ENCODE measurements around the gene CD79A.

DNA sequence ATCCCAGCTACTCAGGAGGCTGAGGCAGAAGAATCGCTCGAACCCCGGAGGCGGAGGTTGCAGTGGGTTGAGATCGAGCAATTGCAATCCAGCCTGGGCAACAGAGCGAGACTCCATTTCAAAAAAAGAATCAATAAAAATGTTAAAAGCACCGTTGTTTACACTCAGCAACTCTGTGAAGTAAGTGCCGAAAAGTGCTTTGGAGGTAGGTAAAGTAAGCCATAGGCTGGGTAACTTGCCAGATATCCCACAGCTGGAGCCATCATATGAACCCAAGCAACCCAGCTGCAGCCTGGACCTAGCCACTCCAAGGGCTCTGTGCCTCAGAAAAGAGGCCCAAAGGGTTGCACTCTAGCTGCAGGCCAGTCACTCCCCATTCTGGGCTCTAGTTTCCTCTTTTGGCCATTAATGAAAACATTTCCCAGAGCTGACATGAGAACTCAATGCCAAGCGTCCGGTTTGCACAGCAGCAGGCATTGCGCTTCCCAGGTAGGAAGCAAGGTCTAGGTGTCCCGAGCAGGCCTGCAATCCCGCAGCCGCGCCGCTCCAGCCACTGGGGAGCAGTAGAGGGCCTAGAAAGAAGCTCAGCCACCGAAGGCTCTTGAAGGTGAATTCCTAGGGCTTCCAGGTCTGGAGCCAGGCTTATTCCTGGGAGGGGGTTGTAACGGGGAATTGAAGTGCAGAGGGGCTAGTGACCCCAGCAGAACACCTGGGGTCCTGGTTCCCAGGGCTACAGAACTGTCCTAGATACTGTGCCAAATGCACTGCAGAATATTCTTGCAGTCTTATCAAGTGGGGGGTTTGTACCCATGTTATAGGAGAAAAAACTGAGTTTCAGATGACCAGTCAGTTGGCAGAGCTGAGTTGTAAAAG is 4.1 kb upstream of the CD79A start:
- TF ChIP-seq, protein P1, sequence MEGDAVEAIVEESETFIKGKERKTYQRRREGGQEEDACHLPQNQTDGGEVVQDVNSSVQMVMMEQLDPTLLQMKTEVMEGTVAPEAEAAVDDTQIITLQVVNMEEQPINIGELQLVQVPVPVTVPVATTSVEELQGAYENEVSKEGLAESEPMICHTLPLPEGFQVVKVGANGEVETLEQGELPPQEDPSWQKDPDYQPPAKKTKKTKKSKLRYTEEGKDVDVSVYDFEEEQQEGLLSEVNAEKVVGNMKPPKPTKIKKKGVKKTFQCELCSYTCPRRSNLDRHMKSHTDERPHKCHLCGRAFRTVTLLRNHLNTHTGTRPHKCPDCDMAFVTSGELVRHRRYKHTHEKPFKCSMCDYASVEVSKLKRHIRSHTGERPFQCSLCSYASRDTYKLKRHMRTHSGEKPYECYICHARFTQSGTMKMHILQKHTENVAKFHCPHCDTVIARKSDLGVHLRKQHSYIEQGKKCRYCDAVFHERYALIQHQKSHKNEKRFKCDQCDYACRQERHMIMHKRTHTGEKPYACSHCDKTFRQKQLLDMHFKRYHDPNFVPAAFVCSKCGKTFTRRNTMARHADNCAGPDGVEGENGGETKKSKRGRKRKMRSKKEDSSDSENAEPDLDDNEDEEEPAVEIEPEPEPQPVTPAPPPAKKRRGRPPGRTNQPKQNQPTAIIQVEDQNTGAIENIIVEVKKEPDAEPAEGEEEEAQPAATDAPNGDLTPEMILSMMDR (IDR thresholded peaks at IDR 0.05), result peak in 5 of 6 experiments; percentile 13 to 61 (median 52)
- TF ChIP-seq POLR2A (IDR thresholded peaks at IDR 0.05), result no peak

All from thyroid gland (tissue), 4 donors.